ENCODE results near the gene SLC6A20.

The SLC6A20 gene

DNA sequence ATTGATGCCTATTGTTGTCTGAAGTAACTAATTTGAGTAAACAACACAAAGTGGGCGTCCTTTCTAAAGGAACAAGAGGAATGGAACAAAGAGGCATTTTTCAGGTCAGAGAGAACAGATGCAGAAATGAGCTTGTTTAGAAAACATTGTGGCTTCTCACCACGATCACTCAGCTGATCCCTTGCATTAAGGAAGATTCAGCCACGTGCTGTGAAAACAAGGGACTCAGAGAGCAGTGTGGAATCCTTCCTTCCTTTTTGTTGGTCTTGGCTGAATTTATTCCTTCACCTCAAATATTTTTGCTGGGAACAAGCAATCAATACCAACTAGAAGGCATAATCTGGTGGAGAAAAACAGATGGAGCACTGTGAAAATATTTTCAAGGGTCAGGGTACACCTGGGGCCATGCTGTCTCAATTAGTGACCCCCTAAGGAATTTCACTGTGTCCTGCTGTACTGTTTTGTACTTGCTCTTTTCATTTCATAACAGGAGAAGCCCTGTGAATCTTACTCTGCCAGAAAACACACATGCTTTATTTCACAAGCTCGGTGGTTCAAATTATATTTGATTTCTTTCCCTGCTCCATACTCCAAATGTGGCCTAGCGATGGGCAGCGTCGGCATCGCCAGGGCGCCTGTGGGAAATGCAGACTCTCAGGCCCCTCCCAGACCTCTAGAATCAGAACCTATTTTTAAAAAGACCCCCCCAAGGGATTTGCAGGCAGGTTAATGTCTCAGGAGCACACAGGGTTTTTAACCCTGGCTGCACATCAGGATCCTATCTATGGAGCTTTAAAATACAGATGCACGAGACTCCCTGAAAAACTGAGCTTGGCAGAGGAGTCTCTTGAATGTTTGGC, 11.6 kb upstream of the SLC6A20 start:
- Histone ChIP-seq H3K4me3 (ENCODE audit: low read depth in 1 of 2, low read length in 2 of 2) (no peak overlapping the region), H3K27ac (ENCODE audit: low read length) (peak overlapping the region; percentile 17), H3K4me2 (ENCODE audit: insufficient read depth, low read length) (no peak overlapping the region), H3K9ac (ENCODE audit: low read depth, low read length) (no peak overlapping the region), H3K36me3 (ENCODE audit: insufficient read depth, low read length) (peaks cover 96% of the 10 kb centered on the region), H2AFZ (ENCODE audit: low read depth, low read length) (no peak overlapping the region), H3K4me1 (ENCODE audit: insufficient read depth, low read length) (peaks cover 2% of the 10 kb centered on the region; the same call in 1 of the 2 replicates), H3K79me2 (ENCODE audit: insufficient read depth, low read length) (peaks cover 4% of the 10 kb centered on the region; the same call in 1 of the 2 replicates), H4K20me1 (ENCODE audit: insufficient read depth, low read length) (peaks cover 5% of the 10 kb centered on the region; the same call in 1 of the 2 replicates), H3K9me3 (ENCODE audit: insufficient read depth, low read length, severe bottlenecking) (no peaks in the 10 kb centered on the region), H3K27me3 (ENCODE audit: insufficient read depth, low read length, poor library complexity) (no peaks in the 10 kb centered on the region)
- no peak for TF ChIP-seq EZH2 (IDR thresholded peaks at IDR 0.05; ENCODE audit: borderline replicate concordance, low read depth, low read length, severe bottlenecking)
- TF ChIP-seq, protein P1, sequence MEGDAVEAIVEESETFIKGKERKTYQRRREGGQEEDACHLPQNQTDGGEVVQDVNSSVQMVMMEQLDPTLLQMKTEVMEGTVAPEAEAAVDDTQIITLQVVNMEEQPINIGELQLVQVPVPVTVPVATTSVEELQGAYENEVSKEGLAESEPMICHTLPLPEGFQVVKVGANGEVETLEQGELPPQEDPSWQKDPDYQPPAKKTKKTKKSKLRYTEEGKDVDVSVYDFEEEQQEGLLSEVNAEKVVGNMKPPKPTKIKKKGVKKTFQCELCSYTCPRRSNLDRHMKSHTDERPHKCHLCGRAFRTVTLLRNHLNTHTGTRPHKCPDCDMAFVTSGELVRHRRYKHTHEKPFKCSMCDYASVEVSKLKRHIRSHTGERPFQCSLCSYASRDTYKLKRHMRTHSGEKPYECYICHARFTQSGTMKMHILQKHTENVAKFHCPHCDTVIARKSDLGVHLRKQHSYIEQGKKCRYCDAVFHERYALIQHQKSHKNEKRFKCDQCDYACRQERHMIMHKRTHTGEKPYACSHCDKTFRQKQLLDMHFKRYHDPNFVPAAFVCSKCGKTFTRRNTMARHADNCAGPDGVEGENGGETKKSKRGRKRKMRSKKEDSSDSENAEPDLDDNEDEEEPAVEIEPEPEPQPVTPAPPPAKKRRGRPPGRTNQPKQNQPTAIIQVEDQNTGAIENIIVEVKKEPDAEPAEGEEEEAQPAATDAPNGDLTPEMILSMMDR (IDR thresholded peaks at IDR 0.05; ENCODE audit: borderline replicate concordance, extremely low read depth, low read length, poor library complexity, severe bottlenecking): no peak
- 0 out of 3 replicates have a peak, but pooled peaks have one; percentile 25 for ATAC-seq (ENCODE audit: insufficient read depth, low read depth)
- DNase-seq: peak; percentile 5

DNA sequence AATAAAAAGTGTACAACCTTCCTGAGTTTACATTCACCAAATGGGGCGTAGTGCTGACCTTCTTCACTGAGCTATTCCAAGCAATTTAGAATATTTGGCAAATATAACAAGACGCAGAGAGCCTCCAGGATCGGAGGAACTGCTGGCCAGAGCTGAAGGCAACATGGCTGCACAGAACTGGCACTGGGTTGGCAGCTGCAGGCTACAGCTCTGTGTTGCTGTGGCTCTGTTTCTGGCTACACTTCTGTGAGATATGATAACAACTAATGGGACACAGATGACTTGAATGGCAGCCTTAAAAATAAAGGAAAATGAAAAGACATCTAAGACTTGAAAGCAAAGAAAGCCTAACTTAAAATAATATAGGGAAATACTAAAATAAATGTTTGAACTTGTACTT, 10.8 kb upstream of the SLC6A20 start:
- TF ChIP-seq, protein P1 (IDR thresholded peaks at IDR 0.05; ENCODE audit: borderline replicate concordance, extremely low read depth, low read length, poor library complexity, severe bottlenecking): no peak
- TF ChIP-seq EZH2 (IDR thresholded peaks at IDR 0.05; ENCODE audit: borderline replicate concordance, low read depth, low read length, severe bottlenecking): no peak
- H2AFZ ChIP-seq (ENCODE audit: low read depth, low read length): no peak overlapping the region
- DNase-seq: peak; percentile 3

DNA sequence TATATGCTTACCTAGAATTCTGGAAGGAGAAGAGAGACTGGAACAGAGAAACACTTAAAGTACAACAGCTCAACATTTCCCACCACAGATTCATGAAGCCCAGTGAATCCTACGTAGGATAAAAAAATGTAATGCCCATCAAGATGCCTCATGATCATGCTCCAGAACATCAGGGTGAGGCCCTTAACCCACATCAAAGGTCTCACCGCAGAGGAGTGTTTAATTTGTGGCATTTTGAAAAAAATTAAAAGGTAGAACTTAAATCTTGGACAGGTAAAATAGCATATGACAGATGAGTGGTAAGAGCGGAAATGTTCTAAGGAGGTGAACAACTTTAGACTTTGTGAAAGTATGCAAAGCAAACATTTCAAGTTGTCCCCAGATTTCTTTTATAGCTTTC, 9.7 kb upstream of the SLC6A20 start:
- no peak overlapping the region for H3K4me2 ChIP-seq (ENCODE audit: insufficient read depth, low read length)
- H3K4me1 ChIP-seq (ENCODE audit: insufficient read depth, low read length): peaks cover 2% of the 10 kb centered on the region; the same call in 1 of the 2 replicates
- no peaks in the 10 kb centered on the region for H3K9me3 ChIP-seq (ENCODE audit: insufficient read depth, low read length, severe bottlenecking)
- H3K9ac ChIP-seq (ENCODE audit: low read depth, low read length): no peak overlapping the region
- DNase-seq (no peak), ATAC-seq (ENCODE audit: insufficient read depth, low read depth) (peak; percentile 23; the same call in 1 of the 3 replicates)
- TF ChIP-seq, protein P1 (IDR thresholded peaks at IDR 0.05; ENCODE audit: borderline replicate concordance, extremely low read depth, low read length, poor library complexity, severe bottlenecking): no peak
- TF ChIP-seq EZH2 (IDR thresholded peaks at IDR 0.05; ENCODE audit: borderline replicate concordance, low read depth, low read length, severe bottlenecking): no peak
- H4K20me1 ChIP-seq (ENCODE audit: insufficient read depth, low read length): peaks cover 5% of the 10 kb centered on the region; the same call in 1 of the 2 replicates
- H3K27ac ChIP-seq (ENCODE audit: low read length): no peak overlapping the region
- H3K4me3 ChIP-seq (ENCODE audit: low read depth in 1 of 2, low read length in 2 of 2): no peak overlapping the region
- H2AFZ ChIP-seq (ENCODE audit: low read depth, low read length): no peak overlapping the region
- peaks cover 91% of the 10 kb centered on the region for H3K36me3 ChIP-seq (ENCODE audit: insufficient read depth, low read length)
- no peaks in the 10 kb centered on the region for H3K27me3 ChIP-seq (ENCODE audit: insufficient read depth, low read length, poor library complexity)
- H3K79me2 ChIP-seq (ENCODE audit: insufficient read depth, low read length): no peaks in the 10 kb centered on the region

More for the DNA sequence above, 10.8 kb upstream of the SLC6A20 start:
- Histone ChIP-seq H3K4me2 (ENCODE audit: insufficient read depth, low read length) (no peak overlapping the region), H3K9me3 (ENCODE audit: insufficient read depth, low read length, severe bottlenecking) (no peaks in the 10 kb centered on the region), H3K9ac (ENCODE audit: low read depth, low read length) (no peak overlapping the region), H3K27me3 (ENCODE audit: insufficient read depth, low read length, poor library complexity) (no peaks in the 10 kb centered on the region), H3K4me1 (ENCODE audit: insufficient read depth, low read length) (peaks cover 2% of the 10 kb centered on the region; the same call in 1 of the 2 replicates), H3K27ac (ENCODE audit: low read length) (no peak overlapping the region), H3K79me2 (ENCODE audit: insufficient read depth, low read length) (peaks cover 3% of the 10 kb centered on the region; the same call in 1 of the 2 replicates), H4K20me1 (ENCODE audit: insufficient read depth, low read length) (peaks cover 5% of the 10 kb centered on the region; the same call in 1 of the 2 replicates), H3K36me3 (ENCODE audit: insufficient read depth, low read length) (peaks cover 95% of the 10 kb centered on the region), H3K4me3 (ENCODE audit: low read depth in 1 of 2, low read length in 2 of 2) (no peak overlapping the region)
- ATAC-seq (ENCODE audit: insufficient read depth, low read depth): no peak
